ENCODE data around the gene SRPK3. TPM values are rescaled to one million over a fixed set of nuclear protein-coding genes. Genes with fewer than 3 reads are reported as not detected.

Gene SRPK3
- total and polyA plus RNA-seq, 2 donors from 2014 or later = 0.58 to 1.1 TPM

DNA sequence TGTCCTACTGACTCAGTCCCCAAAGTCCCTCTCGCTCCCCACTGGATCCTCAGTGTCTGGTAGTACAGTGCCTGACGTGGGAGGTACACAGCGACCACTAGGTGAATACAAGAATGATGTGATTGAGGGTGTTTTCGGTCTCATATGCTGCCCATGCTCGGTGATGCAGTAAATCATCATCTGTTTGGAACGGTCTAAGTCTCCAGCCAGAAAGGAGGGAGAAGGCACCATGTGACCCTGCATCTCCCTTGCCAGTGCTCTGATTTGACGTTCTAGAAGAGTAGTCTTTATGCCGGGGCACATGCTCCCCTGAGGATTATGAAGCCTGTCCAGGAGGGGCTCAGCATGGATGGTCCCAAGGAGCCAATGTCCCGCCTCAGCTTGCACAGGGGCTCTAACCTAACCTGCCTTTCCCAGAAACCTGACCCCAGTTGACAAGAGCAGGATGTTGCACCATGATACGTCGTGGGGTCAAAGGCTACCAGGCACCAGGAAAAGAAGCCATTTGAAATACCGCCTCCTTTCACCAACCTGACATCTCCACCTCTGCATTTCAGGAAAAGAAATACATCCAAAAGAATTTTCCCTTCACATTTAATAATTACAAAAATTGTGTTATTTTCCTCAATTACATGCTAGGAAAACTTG lies 30.6 kb upstream of the SRPK3 start:
- TF ChIP-seq, protein P1, sequence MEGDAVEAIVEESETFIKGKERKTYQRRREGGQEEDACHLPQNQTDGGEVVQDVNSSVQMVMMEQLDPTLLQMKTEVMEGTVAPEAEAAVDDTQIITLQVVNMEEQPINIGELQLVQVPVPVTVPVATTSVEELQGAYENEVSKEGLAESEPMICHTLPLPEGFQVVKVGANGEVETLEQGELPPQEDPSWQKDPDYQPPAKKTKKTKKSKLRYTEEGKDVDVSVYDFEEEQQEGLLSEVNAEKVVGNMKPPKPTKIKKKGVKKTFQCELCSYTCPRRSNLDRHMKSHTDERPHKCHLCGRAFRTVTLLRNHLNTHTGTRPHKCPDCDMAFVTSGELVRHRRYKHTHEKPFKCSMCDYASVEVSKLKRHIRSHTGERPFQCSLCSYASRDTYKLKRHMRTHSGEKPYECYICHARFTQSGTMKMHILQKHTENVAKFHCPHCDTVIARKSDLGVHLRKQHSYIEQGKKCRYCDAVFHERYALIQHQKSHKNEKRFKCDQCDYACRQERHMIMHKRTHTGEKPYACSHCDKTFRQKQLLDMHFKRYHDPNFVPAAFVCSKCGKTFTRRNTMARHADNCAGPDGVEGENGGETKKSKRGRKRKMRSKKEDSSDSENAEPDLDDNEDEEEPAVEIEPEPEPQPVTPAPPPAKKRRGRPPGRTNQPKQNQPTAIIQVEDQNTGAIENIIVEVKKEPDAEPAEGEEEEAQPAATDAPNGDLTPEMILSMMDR (IDR thresholded peaks at IDR 0.05; ENCODE audit: borderline replicate concordance, extremely low read depth, insufficient read depth) = no peak
- FAIRE-seq (no peak), DNase-seq (peak in 2 of 5 donors; percentile 8 to 25)
- intact Hi-C loops (cut with DNase I) = no loop called here
- Histone ChIP-seq H3K36me3 (ENCODE audit: control insufficient read depth in 2 of 3, insufficient read depth in 3 of 3, low read length in 3 of 3) (no peaks in the 10 kb centered on the region), H3K9me3 (ENCODE audit: control insufficient read depth in 2 of 3, insufficient read depth in 1 of 3, low read length in 3 of 3) (no peaks in the 10 kb centered on the region), H3K27ac (ENCODE audit: low read depth in 2 of 2, low read length in 2 of 2) (no peak overlapping the region), H3K4me3 (ENCODE audit: low read length in 3 of 3) (no peak overlapping the region), H3K9ac (ENCODE audit: low read length in 3 of 3) (no peak overlapping the region), H3K27me3 (ENCODE audit: control insufficient read depth, insufficient read depth, low read length) (no peaks in the 10 kb centered on the region), H3K4me1 (ENCODE audit: control insufficient read depth in 2 of 3, insufficient read depth in 2 of 3, low read depth in 1 of 3, low read length in 3 of 3) (no peaks in the 10 kb centered on the region)

DNA sequence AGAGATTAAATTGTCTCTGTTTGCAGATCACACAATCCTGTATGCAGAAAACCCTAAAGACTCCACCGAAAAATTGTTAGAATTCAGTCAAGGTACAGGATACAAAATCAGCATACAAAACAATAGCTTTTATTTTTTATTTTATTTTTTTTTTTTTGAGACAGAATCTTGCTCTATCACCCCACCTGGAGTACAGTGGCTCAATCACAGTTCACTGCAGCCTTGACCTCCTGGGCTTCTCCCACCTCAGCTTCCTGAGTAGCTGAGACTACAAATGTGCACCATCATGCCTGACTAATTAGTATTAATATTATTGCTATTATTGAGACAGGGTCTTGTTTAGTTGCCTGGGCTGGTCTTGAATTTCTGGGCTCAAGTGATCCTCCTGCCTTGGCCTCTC lies 25.7 kb upstream of the SRPK3 start:
- H3K9ac ChIP-seq (ENCODE audit: low read length in 3 of 3) = no peak overlapping the region
- FAIRE-seq = peak; percentile 11

DNA sequence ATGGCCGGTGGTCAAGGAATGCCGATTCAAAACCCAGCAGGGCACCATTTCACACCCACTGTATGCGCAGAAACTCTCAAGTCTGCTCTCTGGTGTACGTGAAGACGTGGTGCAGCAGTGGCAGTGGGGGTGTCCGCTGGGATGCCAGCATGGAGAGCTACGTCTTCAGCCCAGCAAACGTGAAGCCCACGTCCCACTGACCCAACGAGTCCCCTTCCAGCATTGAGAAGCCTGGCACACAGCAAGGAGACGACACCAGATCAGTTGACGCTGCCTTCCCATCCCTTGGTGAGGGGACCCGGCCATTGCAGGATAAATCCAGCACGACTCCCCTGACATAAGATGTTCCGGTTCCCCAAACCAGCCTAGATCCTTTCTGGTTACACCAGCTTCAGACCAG lies 19.0 kb upstream of the SRPK3 start:
- TF ChIP-seq, protein P1 (IDR thresholded peaks at IDR 0.05; ENCODE audit: borderline replicate concordance, extremely low read depth, insufficient read depth) = no peak
- no peaks in the 10 kb centered on the region for H3K9me3 ChIP-seq (ENCODE audit: control insufficient read depth in 2 of 3, insufficient read depth in 1 of 3, low read length in 3 of 3)
- FAIRE-seq (no peak), DNase-seq (no peak)
- H3K36me3 ChIP-seq (ENCODE audit: control insufficient read depth in 2 of 3, insufficient read depth in 3 of 3, low read length in 3 of 3) = no peaks in the 10 kb centered on the region
- H3K4me1 ChIP-seq (ENCODE audit: control insufficient read depth in 2 of 3, insufficient read depth in 2 of 3, low read depth in 1 of 3, low read length in 3 of 3) = no peaks in the 10 kb centered on the region
- intact Hi-C loops (cut with DNase I) = loop anchor here (10.0 kb wide), 1 partner anchor 193 kb away; no protein-coding TSS in a partner anchor
- H3K27ac ChIP-seq (ENCODE audit: low read depth in 2 of 2, low read length in 2 of 2) = no peak overlapping the region
- H3K9ac ChIP-seq (ENCODE audit: low read length in 3 of 3) = no peak overlapping the region
- no peak overlapping the region for H3K4me3 ChIP-seq (ENCODE audit: low read length in 3 of 3)
- no peaks in the 10 kb centered on the region for H3K27me3 ChIP-seq (ENCODE audit: control insufficient read depth, insufficient read depth, low read length)

More for the DNA sequence above, 25.7 kb upstream of the SRPK3 start:
- Histone ChIP-seq H3K4me3 (ENCODE audit: low read length in 3 of 3) (no peak overlapping the region), H3K4me1 (ENCODE audit: control insufficient read depth in 2 of 3, insufficient read depth in 2 of 3, low read depth in 1 of 3, low read length in 3 of 3) (no peaks in the 10 kb centered on the region), H3K9me3 (ENCODE audit: control insufficient read depth in 2 of 3, insufficient read depth in 1 of 3, low read length in 3 of 3) (peaks cover 0 to 1% (median 0%) of the 10 kb centered on the region in 3 donors), H3K36me3 (ENCODE audit: control insufficient read depth in 2 of 3, insufficient read depth in 3 of 3, low read length in 3 of 3) (no peaks in the 10 kb centered on the region), H3K27ac (ENCODE audit: low read depth in 2 of 2, low read length in 2 of 2) (no peak overlapping the region), H3K27me3 (ENCODE audit: control insufficient read depth, insufficient read depth, low read length) (no peaks in the 10 kb centered on the region)
- no peak for DNase-seq
- intact Hi-C loops (cut with DNase I) = no loop called here
- TF ChIP-seq, protein P1 (IDR thresholded peaks at IDR 0.05; ENCODE audit: borderline replicate concordance, extremely low read depth, insufficient read depth) = no peak

Data from kidney (tissue), 14 donors.